Measurements from ENCODE around the gene ADSS1.

ADSS1 gene

DNA sequence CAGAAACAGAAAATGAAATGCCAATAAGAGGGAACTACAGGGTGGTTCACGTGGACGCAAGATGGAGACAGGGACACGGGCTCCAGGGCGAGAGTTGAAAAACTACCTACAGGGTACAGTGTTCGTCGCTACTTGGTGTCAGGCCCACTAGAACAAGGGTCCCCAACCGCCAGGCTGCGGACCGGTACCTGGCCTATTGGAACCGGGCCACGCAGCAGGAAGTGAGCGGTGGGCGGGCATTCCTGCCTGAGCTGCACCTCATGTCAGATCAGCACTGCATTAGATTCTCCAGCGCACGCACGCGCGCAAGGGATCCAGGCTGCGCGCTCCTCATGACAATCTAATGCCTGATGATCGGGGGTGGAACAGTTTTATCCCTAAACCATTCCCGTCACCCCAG is 19.8 kb upstream of the ADSS1 start:
- TF ChIP-seq, protein P1, sequence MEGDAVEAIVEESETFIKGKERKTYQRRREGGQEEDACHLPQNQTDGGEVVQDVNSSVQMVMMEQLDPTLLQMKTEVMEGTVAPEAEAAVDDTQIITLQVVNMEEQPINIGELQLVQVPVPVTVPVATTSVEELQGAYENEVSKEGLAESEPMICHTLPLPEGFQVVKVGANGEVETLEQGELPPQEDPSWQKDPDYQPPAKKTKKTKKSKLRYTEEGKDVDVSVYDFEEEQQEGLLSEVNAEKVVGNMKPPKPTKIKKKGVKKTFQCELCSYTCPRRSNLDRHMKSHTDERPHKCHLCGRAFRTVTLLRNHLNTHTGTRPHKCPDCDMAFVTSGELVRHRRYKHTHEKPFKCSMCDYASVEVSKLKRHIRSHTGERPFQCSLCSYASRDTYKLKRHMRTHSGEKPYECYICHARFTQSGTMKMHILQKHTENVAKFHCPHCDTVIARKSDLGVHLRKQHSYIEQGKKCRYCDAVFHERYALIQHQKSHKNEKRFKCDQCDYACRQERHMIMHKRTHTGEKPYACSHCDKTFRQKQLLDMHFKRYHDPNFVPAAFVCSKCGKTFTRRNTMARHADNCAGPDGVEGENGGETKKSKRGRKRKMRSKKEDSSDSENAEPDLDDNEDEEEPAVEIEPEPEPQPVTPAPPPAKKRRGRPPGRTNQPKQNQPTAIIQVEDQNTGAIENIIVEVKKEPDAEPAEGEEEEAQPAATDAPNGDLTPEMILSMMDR (IDR thresholded peaks at IDR 0.05; ENCODE audit: low read depth, low read length) = no peak
- in situ Hi-C loops (cut with HindIII; ENCODE audit: low sequenced_read_pairs) = no loop called here
- no peak overlapping the region for H3K4me3 ChIP-seq (ENCODE audit: low read depth, low read length)
- DNase-seq (ENCODE audit: low read depth, low spot score) = no peak

- DNase-seq (ENCODE audit: low read depth, low spot score) = no peak
- no peak overlapping the region for H3K4me3 ChIP-seq (ENCODE audit: low read depth, low read length)
- TF ChIP-seq, protein P1 (IDR thresholded peaks at IDR 0.05; ENCODE audit: low read depth, low read length) = no peak
- in situ Hi-C loops (cut with HindIII; ENCODE audit: low sequenced_read_pairs) = no loop called here
Measured at GRCh38 chr14:104705340-104706047, 18.5 kb upstream of the ADSS1 start.

DNA sequence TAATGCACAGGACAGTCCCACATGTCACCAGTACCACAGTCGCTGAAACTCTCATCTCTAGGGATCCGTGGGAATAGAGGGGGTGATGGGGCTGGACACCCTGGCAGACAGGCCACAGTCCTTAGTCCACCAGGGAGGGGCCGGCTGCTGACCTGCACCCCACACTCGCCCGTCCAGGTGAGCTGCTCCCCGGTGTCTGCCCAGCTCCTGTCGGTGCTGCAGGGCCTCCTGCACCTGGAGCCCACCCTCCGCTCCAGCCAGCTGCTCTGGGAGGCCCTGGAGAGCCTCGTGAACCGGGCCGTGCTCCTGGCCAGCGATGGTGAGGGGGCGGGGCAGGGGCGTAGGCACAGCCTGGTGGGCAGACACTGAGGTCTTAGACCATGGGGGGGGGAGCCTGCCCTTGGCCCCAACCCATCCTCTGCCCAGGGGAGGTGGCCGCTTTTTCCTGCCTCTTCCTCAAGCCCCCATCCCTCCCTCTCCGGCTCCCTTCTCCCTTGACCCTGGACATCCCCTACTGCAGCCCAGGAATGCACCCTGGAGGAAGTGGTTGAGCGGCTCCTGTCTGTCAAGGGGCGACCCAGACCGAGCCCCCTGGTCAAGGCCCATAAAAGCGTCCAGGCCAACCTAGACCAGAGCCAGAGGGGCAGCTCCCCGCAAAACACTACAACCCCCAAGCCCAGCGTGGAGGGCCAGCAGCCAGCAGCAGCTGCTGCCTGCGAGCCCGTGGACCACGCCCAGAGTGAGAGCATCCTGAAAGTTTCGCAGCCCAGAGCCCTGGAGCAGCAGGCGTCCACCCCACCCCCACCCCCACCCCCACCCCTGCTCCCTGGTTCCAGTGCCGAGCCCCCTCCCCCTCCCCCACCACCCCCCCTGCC is 17.1 kb upstream of the ADSS1 start:
- DNase-seq (ENCODE audit: low read depth, low spot score) = no peak
- in situ Hi-C loops (cut with HindIII; ENCODE audit: low sequenced_read_pairs) = no loop called here
- no peak overlapping the region for H3K4me3 ChIP-seq (ENCODE audit: low read depth, low read length)
- TF ChIP-seq, protein P1 (IDR thresholded peaks at IDR 0.05; ENCODE audit: low read depth, low read length) = no peak

GRCh38 chr14:104707608-104708595 is 16.1 kb upstream of the ADSS1 start:
- TF ChIP-seq, protein P1 (IDR thresholded peaks at IDR 0.05; ENCODE audit: low read depth, low read length) = no peak
- DNase-seq (ENCODE audit: low read depth, low spot score) = no peak
- no peak overlapping the region for H3K4me3 ChIP-seq (ENCODE audit: low read depth, low read length)
- in situ Hi-C loops (cut with HindIII; ENCODE audit: low sequenced_read_pairs) = no loop called here

GRCh38 chr14:104708606-104709268 is 15.3 kb upstream of the ADSS1 start:
- in situ Hi-C loops (cut with HindIII; ENCODE audit: low sequenced_read_pairs) = no loop called here
- peak; percentile 46 for DNase-seq (ENCODE audit: low read depth, low spot score)
- no peak overlapping the region for H3K4me3 ChIP-seq (ENCODE audit: low read depth, low read length)
- TF ChIP-seq, protein P1 (IDR thresholded peaks at IDR 0.05; ENCODE audit: low read depth, low read length) = peak; percentile 98

All from astrocyte of the spinal cord (primary cell).